Left ventricle myocardium inferior (tissue), 1 donor: ENCODE measurements around the gene OMA1. TPM values are rescaled to one million over a fixed set of nuclear protein-coding genes. Genes with fewer than 3 reads are reported as not detected.
"Not testable (repeated sequence)": the region's sequence is repeated elsewhere in the genome, so short reads cannot be mapped to it uniquely, and the experiment has no call there.

Experiments
- DNase-seq: peaks from one replicate; pipeline ENCODE4 v3.0.0-alpha.2; 2020
- H3K27ac ChIP-seq: fragments of 200-600 bp; replicated peaks from 2 replicates; pipeline ENCODE4 v1.8.0; 2021
- H3K27me3 ChIP-seq: fragments of 200-600 bp; 2 replicates; pipeline ENCODE4 v1.8.0; 2021; ENCODE audit warnings: low read depth
- H3K36me3 ChIP-seq: fragments of 200-600 bp; 2 replicates; pipeline ENCODE4 v1.8.0; 2021
- H3K4me1 ChIP-seq: fragments of 200-600 bp; 2 replicates; pipeline ENCODE4 v1.8.0; 2021
- H3K4me3 ChIP-seq: fragments of 200-600 bp; 2 replicates; pipeline ENCODE4 v1.8.0; 2021; ENCODE audit warnings: mild to moderate bottlenecking, moderate library complexity
- H3K9me3 ChIP-seq: fragments of 200-600 bp; replicated peaks from 2 replicates; pipeline ENCODE4 v1.8.0; 2021
- CTCF ChIP-seq: fragments of 200-600 bp; IDR thresholded peaks from 2 replicates; pipeline ENCODE4 v1.8.0; 2021; ENCODE audit warnings: antibody characterized with exemption, mild to moderate bottlenecking, borderline replicate concordance
- intact Hi-C: fragments of 100-400 bp; cut with micrococcal nuclease; formaldehyde crosslinking; loops from one replicate; pipeline ENCODE4 v1.11.0; 2022
- total RNA-seq: library from RNA; stranded (reverse); fragmentation: NEBNext Ultra II Directional; extraction: Animal tissue kit (Norgen Biotek cat#: 25700); gene quantifications from one replicate; pipeline ENCODE4 v1.2.1, GENCODE V29; 2021
- donor health status: DM: no; HTN: yes; CAD: no; lungs with severe emphysema.

Gene OMA1
- total RNA-seq, 1 donor from 2014 or later = 36.6 TPM

DNA sequence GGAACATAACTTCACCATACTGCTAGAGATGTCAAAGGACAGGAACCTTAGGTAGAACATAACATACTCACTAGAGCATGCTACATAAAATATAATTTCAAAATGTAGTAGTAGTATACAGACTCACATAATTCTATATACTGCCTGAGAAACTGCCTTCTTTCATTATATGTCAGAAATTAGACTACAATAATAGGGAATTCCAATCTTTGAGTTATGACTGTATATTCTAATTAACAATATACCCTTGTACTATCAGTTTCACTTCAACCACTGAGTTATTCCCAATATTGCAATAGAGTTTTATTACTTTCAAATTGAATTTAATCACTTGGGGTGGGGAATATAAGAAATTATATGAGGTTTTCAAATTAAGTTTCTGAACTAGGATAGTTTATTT, 44.0 kb downstream of the OMA1 start:
- no peaks in the 10 kb centered on the region for H3K9me3 ChIP-seq
- DNase-seq = no peak
- H3K4me1 ChIP-seq = peaks cover 14% of the 10 kb centered on the region
- H3K36me3 ChIP-seq = peaks cover 17% of the 10 kb centered on the region
- no peak overlapping the region for H3K4me3 ChIP-seq
- intact Hi-C loops = no loop called here
- TF ChIP-seq CTCF = no peak
- H3K27me3 ChIP-seq = no peaks in the 10 kb centered on the region
- no peak overlapping the region for H3K27ac ChIP-seq

GRCh38 chr1:58500043-58500442, 46.5 kb downstream of the OMA1 start:
- H3K36me3 ChIP-seq = peaks cover 15% of the 10 kb centered on the region
- no peaks in the 10 kb centered on the region for H3K9me3 ChIP-seq
- peaks cover 6% of the 10 kb centered on the region for H3K4me1 ChIP-seq
- TF ChIP-seq CTCF = no peak
- intact Hi-C loops = no loop called here
- H3K4me3 ChIP-seq = no peak overlapping the region
- H3K27me3 ChIP-seq = no peaks in the 10 kb centered on the region
- no peak for DNase-seq
- no peak overlapping the region for H3K27ac ChIP-seq

DNA sequence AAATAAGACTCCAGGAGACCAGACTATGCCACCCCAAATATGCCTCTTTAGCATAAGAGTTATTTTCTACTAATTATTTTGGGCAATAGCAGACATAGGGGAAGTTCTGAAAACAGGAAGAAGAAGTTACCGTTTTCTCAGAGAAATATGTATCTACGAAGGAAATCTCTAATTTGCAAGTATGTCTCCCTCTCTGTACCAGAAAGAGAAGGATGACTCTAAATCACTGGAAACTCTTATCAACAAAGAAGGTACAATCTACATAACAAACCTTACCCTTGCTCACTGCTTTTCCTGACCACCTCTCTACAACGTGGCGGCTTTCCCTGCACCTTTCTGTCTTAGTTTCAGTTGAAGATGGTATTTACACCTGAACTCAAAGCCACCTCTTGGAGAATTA, 49.0 kb downstream of the OMA1 start:
- Histone ChIP-seq H3K4me1 (peaks cover 5% of the 10 kb centered on the region), H3K27ac (no peak overlapping the region), H3K27me3 (no peaks in the 10 kb centered on the region), H3K36me3 (peaks cover 13% of the 10 kb centered on the region), H3K4me3 (no peak overlapping the region), H3K9me3 (no peaks in the 10 kb centered on the region)
- intact Hi-C loops = no loop called here
- TF ChIP-seq CTCF = no peak
- DNase-seq = no peak

DNA sequence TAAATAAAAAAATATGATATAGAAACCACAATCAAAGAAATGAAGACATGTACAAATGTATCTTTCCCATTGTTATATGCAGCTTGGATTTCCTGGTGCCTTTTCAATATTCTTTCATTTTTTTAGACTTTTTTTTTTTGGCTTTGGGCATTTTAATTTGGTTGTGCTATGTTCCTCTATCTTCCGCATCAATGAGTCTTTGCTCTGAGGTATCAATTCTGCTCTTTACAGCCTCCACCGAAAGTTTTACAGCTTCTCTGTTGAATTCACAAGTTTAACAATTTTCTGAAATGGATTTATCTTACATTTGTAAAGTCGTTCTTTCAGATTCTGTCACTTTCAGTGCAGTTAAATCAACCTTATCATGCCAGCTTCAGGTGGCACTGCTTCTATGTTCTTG, 50.5 kb downstream of the OMA1 start:
- no peak overlapping the region for H3K27ac ChIP-seq
- intact Hi-C loops = no loop called here
- no peak for TF ChIP-seq CTCF
- H3K36me3 ChIP-seq = no peaks in the 10 kb centered on the region
- H3K27me3 ChIP-seq = no peaks in the 10 kb centered on the region
- no peak overlapping the region for H3K4me3 ChIP-seq
- no peaks in the 10 kb centered on the region for H3K9me3 ChIP-seq
- H3K4me1 ChIP-seq = peaks cover 5% of the 10 kb centered on the region
- no peak for DNase-seq

- H3K4me1 ChIP-seq, intact Hi-C loops, DNase-seq, H3K4me3 ChIP-seq, H3K9me3 ChIP-seq, H3K27me3 ChIP-seq, H3K27ac ChIP-seq: not testable (repeated sequence)
- peaks cover 22% of the 10 kb centered on the region for H3K36me3 ChIP-seq
These were observed 57.6 kb downstream of the OMA1 start for GRCh38 chr1:58488914-58489313.

DNA sequence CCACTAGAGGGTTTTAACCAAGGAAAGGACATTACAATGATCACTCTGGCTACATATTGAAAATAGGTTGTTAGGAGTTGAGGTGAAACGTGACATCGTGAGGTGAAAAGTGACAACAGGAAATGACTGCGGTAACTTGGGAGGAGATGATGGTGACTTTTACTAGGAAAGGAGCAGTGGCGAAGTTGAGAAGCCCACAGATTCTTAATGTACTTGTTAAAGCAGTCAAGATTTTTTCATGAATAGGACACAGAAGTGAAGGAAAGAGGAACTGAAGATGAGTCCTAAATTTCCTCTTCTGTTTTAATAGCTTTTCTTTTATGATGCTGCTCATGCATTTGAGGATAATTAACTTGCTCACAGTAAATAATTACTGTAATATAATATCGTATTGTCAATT, 59.5 kb downstream of the OMA1 start:
- Histone ChIP-seq H3K36me3 (peaks cover 23% of the 10 kb centered on the region), H3K4me1 (no peaks in the 10 kb centered on the region), H3K4me3 (no peak overlapping the region), H3K27ac (no peak overlapping the region), H3K9me3 (peaks cover 5% of the 10 kb centered on the region), H3K27me3 (no peaks in the 10 kb centered on the region)
- intact Hi-C loops = no loop called here
- DNase-seq = no peak
- TF ChIP-seq CTCF = no peak
